ENCODE data around the gene YOD1.

YOD1 gene

DNA sequence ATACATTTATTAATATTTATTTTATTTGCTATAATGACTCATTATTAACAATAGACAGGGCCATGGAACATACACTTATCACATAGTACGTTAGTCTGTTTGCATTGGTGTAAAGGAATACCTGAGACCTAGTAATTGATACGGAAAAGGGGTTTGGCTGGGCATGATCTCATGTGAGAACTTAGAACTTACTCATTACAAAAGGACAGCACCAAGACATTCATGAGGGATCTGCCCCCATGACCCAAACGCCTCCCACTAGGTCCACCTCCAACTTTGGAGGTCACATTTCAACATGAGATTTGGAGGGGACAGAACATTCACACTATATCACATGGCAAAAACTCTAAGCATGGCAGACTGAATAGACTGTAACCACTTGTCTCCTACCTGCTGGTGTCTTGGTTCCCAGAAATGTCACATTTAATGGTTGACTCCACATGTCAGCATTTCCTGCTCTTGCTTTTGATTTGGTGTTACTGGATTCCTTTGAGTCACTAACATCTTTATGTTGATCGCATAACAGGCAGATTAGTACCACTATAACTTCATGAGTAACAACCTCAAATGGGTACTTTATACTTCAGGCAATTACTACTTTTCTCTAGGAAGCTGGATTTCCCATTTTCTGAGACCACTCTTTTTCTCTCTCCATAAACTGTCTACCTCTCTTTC lies 15.0 kb downstream of the YOD1 start:
- no peak for DNase-seq (ENCODE audit: extremely low read depth, low read depth)
- TF ChIP-seq, protein P1, sequence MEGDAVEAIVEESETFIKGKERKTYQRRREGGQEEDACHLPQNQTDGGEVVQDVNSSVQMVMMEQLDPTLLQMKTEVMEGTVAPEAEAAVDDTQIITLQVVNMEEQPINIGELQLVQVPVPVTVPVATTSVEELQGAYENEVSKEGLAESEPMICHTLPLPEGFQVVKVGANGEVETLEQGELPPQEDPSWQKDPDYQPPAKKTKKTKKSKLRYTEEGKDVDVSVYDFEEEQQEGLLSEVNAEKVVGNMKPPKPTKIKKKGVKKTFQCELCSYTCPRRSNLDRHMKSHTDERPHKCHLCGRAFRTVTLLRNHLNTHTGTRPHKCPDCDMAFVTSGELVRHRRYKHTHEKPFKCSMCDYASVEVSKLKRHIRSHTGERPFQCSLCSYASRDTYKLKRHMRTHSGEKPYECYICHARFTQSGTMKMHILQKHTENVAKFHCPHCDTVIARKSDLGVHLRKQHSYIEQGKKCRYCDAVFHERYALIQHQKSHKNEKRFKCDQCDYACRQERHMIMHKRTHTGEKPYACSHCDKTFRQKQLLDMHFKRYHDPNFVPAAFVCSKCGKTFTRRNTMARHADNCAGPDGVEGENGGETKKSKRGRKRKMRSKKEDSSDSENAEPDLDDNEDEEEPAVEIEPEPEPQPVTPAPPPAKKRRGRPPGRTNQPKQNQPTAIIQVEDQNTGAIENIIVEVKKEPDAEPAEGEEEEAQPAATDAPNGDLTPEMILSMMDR (IDR thresholded peaks at IDR 0.05; ENCODE audit: low read depth, low read length): no peak

DNA sequence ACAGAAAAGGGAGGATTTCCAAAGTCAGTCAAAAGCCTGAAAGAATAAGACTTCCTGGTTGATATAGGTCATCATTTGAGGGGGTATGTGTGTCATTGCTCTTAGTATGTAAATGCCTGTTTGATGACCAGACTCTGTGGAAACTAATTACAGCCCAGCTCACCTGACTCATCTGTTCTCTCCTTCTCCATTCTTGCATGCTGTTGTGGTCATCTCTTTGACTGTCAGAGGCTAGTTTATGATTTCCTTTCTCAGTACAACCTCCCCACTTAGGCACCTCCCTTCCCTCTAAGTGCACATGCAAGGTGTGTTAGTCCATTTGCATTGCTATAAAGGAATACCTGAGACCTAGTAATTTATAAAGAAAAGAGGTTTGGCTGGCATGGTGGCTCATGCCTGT lies 16.0 kb downstream of the YOD1 start:
- DNase-seq (ENCODE audit: extremely low read depth, low read depth): no peak
- TF ChIP-seq, protein P1 (IDR thresholded peaks at IDR 0.05; ENCODE audit: low read depth, low read length): no peak

DNA sequence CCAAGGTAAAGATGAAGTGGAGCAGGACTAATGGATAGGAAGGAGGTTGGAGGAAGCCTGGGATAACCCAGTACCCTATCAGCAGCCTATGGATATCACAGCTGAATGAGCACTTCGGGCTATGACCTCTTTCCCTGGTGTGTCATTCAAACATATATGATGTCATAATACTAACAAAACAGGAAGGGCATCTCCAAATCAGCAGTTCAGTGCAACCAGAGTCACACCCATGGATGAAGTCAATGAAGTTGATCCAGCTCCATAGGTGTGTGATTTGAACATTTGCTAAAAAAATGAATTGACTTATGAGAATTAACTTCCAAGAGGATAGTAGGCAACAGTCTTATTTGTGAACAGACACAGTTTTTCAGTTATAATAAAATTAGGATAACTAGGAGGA lies 16.8 kb downstream of the YOD1 start:
- no peak for DNase-seq (ENCODE audit: extremely low read depth, low read depth)
- TF ChIP-seq, protein P1 (IDR thresholded peaks at IDR 0.05; ENCODE audit: low read depth, low read length): no peak

DNA sequence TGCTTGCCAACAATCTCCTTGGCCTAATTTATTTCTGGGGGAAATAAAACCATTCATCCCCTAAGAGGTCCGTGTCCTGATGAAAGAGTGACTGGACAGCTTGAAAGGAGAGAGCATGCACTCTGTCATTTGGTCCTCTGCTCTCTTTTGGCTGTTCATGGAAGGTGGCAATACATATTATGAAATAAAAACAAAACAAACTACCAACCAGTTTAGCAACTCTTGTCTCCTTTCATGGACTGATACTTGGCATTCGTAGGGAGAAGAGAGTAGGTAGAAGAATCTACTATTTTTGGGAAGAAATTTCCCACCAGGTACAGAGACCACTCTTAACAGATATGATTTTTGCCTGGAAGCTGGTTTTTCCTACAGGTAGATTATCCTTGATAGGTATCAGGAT lies 17.7 kb downstream of the YOD1 start:
- no peak for DNase-seq (ENCODE audit: extremely low read depth, low read depth)
- TF ChIP-seq, protein P1 (IDR thresholded peaks at IDR 0.05; ENCODE audit: low read depth, low read length): no peak

DNA sequence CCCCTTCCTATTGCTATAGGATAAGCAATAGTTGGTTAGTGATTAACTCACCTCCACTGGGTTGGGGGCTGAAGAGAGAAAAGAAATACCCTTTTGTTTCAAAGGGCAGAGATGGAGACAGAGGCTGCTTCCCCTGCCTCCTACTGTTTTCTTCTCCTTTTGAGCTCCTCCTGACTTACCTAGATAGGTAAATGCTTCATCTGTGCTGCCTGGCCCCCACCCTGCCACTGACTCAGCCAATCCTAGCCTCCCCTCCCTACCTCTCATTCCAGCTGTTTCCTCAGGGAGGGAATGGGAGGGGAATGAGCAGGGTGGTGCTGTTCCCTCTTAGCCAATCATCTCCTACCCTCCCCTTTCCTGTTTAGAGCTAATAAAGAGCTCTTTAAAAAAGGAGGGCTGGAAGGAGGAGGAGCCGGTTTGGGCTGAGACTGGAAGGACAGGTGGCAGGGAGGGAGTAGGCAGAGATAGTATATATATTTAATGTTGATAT lies 18.4 kb downstream of the YOD1 start, which contains the start of gene C1orf116:
Gene C1orf116, minus strand, starts transcription at position 229 of the 490 bp plus-strand sequence. CDS start 5,158 bp downstream, outside the sequence.
- TF ChIP-seq, protein P1 (IDR thresholded peaks at IDR 0.05; ENCODE audit: low read depth, low read length): no peak
- DNase-seq (ENCODE audit: extremely low read depth, low read depth): no peak

DNA sequence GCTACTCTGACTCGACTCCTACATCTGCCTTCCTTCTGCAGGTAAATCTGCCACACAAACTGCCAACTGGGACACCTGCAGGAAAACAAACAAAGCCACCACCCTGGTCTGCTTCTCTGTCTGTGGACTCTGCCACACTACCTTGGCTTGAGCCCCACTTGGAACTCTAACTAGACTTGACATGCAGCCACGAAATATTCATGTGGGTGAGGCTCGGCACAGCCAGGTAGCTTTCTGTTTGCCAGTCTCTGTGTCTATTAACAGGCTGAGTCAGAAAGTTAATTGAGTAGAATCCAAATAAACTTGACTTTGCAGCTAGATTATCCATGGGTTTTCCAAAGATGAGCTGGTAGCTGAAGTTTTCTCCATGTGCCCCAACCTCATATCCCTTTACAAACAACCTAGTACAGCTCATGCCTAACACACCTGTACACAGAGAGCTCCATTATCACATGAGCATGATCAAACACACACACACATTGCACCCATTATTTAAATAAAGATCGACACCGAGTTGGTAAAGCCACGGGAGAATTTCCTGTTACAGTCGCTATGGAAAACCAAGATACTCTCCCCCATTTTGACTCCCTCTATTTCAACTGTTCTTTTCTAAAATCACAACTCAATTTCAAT lies 19.3 kb downstream of the YOD1 start:
- no peak for DNase-seq (ENCODE audit: extremely low read depth, low read depth)
- TF ChIP-seq, protein P1 (IDR thresholded peaks at IDR 0.05; ENCODE audit: low read depth, low read length): no peak

DNA sequence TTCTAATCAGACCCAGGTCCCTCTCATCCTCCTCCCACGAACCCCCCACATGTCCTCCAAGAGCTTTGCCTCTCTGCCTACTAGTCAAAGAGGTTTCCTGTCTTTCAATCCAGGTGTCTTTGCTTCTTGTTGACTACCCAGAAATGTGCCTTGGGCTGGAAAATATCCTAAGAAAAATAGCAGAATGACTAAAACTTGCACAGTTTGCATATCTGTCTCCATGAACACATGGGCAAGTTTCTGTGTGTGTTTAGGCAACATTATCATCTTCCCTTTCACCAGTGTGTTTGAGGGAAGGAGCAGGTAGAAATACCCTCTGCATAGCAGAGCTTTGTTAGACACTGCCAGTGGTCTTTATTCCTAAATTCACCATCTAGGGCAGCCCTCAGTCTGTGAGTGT lies 20.0 kb downstream of the YOD1 start:
- DNase-seq (ENCODE audit: extremely low read depth, low read depth): no peak
- TF ChIP-seq, protein P1 (IDR thresholded peaks at IDR 0.05; ENCODE audit: low read depth, low read length): no peak
